Mesenteric fat pad (tissue), 1 donor: Measurements from ENCODE around the gene RASGRP3. TPM values are rescaled to one million over a fixed set of nuclear protein-coding genes. Genes with fewer than 3 reads are reported as not detected.

ENCODE experiments used
- DNase-seq: peaks from one replicate; pipeline ENCODE4 v3.0.0-alpha.2; 2020; ENCODE audit warnings: low spot score
- total RNA-seq: library from RNA; stranded (reverse); fragmentation: NEBNext Ultra II Directional; extraction: Animal tissue kit (Norgen Biotek cat#: 25700); gene quantifications from one replicate; pipeline ENCODE4 v1.2.1, GENCODE V29; 2021
- donor health status: DM: yes; HTN: yes; CAD: no.

Gene RASGRP3
- total RNA-seq, 1 donor from 2014 or later = 16.1 TPM

GRCh38 chr2:33521791-33522281 lies 45.4 kb downstream of the RASGRP3 start:
- DNase-seq = no peak

- DNase-seq = no peak
These were observed 46.1 kb downstream of the RASGRP3 start for GRCh38 chr2:33522576-33522975.

- no peak for DNase-seq
These were observed 49.2 kb downstream of the RASGRP3 start for GRCh38 chr2:33525666-33526065.

GRCh38 chr2:33526132-33526531 lies 49.7 kb downstream of the RASGRP3 start:
- DNase-seq = no peak

GRCh38 chr2:33526921-33527320 lies 50.5 kb downstream of the RASGRP3 start:
- no peak for DNase-seq

GRCh38 chr2:33528441-33528950 lies 52.0 kb downstream of the RASGRP3 start:
- DNase-seq = no peak

GRCh38 chr2:33529771-33530481 lies 53.5 kb downstream of the RASGRP3 start:
- no peak for DNase-seq

GRCh38 chr2:33530690-33531548 lies 54.5 kb downstream of the RASGRP3 start:
- DNase-seq = no peak

GRCh38 chr2:33531549-33532059 lies 55.2 kb downstream of the RASGRP3 start:
- no peak for DNase-seq

- no peak for DNase-seq
These were observed 55.7 kb downstream of the RASGRP3 start for GRCh38 chr2:33532146-33532545.

- DNase-seq = no peak
These were observed 56.5 kb downstream of the RASGRP3 start for GRCh38 chr2:33532966-33533365.

GRCh38 chr2:33535421-33535820 lies 59.0 kb downstream of the RASGRP3 start:
- no peak for DNase-seq

GRCh38 chr2:33541243-33541642 lies 64.8 kb downstream of the RASGRP3 start:
- no peak for DNase-seq

GRCh38 chr2:33550206-33550605 lies 73.8 kb downstream of the RASGRP3 start:
- no peak for DNase-seq

GRCh38 chr2:33552758-33553461 lies 76.5 kb downstream of the RASGRP3 start:
- DNase-seq = no peak

GRCh38 chr2:33555681-33556080 lies 79.2 kb downstream of the RASGRP3 start:
- DNase-seq = no peak

- no peak for DNase-seq
These were observed 82.9 kb downstream of the RASGRP3 start for GRCh38 chr2:33559328-33559727.

GRCh38 chr2:33560017-33560416 lies 83.6 kb downstream of the RASGRP3 start:
- no peak for DNase-seq

- no peak for DNase-seq
These were observed 85.4 kb downstream of the RASGRP3 start for GRCh38 chr2:33561872-33562271.

- DNase-seq = no peak
These were observed 94.2 kb downstream of the RASGRP3 start for GRCh38 chr2:33570681-33571080.

- no peak for DNase-seq
These were observed 97.2 kb downstream of the RASGRP3 start for GRCh38 chr2:33573657-33574056.
